HepG2 (cell line): ENCODE measurements around the gene TCOF1. TPM values are rescaled to one million over a fixed set of nuclear protein-coding genes. Genes with fewer than 3 reads are reported as not detected.

Experiments
- ATAC-seq: fragments of 200-7000 bp; cut with Tn5 transposase; 3 replicates; pipeline ENCODE4 v1.9.1; 2020; ENCODE audit warnings: mild to moderate bottlenecking, moderate library complexity
- BruUV-seq: library from RNA; stranded (reverse); fragments of 400-500 nt; replicated peaks from 2 replicates; lab custom pipeline; 2021; lab: Mats Ljungman, UMichigan
- CTCF ChIA-PET: fragments of 300-600 bp; formaldehyde crosslinking; extraction: SDS; loops from one replicate; lab custom pipeline; 2021; ENCODE audit warnings: low total read pairs, inconsistent platforms, low intra/inter-chr PET ratio; lab: Yijun Ruan, JAX
- POLR2A ChIA-PET: fragments of 350-600 bp; sonication (Branson Sonifier 250); formaldehyde crosslinking; loops from one replicate; lab custom pipeline; 2020; ENCODE audit warnings: antibody characterized with exemption, inconsistent platforms; lab: Yijun Ruan, JAX
- DNase-seq: peaks from one replicate; pipeline ENCODE4 v3.0.0-alpha.2; 2015; ENCODE audit warnings: low spot score
- FAIRE-seq: peaks from 3 replicates; lab custom pipeline; 2011; peaks lifted over from hg19 to GRCh38; lab: Jason Lieb, UNC
- H2AFZ ChIP-seq: one replicate; pipeline ENCODE4 v1.6.1; 2011; ENCODE audit warnings: low read length, inconsistent platforms
- H3K27ac ChIP-seq: fragments of 300-600 bp; 3 replicates; pipeline ENCODE4 v1.8.0; 2011; ENCODE audit warnings: mixed run types, mild to moderate bottlenecking, mixed read lengths, low read length, inconsistent platforms; ENCODE audit not compliant: insufficient read depth; ENCODE audit errors: extremely low read length
- H3K27me3 ChIP-seq, 2 experiments: fragments of 200-600 bp in 1 of 2; 2 replicates in 1 of 2; 3 replicates in 1 of 2; pipeline versions ENCODE4 v1.6.0 to v1.8.0; 2011; ENCODE audit warnings: low read length in 2 of 2, mild to moderate bottlenecking in 2 of 2, moderate library complexity in 2 of 2, inconsistent platforms in 1 of 2; ENCODE audit not compliant: insufficient read depth in 2 of 2, control insufficient read depth in 1 of 2
- H3K36me3 ChIP-seq, 2 experiments: fragments of 200-600 bp in 1 of 2; replicated peaks in 1 of 2; 2 replicates in 1 of 2; 3 replicates in 1 of 2; pipeline versions ENCODE4 v1.5.1 to v1.8.0; 2011; ENCODE audit warnings: low read length in 2 of 2, inconsistent platforms in 1 of 2; ENCODE audit not compliant: insufficient read depth in 2 of 2, control insufficient read depth in 1 of 2
- H3K4me1 ChIP-seq: 2 replicates; pipeline ENCODE4 v1.5.1; 2012; ENCODE audit warnings: low read length, inconsistent platforms; ENCODE audit not compliant: insufficient read depth
- H3K4me2 ChIP-seq: 2 replicates; pipeline ENCODE4 v1.6.0; 2011; ENCODE audit warnings: low read depth, low read length, inconsistent platforms
- H3K4me3 ChIP-seq, 3 experiments: fragments of 200-600 bp in 1 of 3; sonication (generic), shearing (Covaris generic) in 1 of 3; replicated peaks in 1 of 3; 2 replicates each; pipeline ENCODE4 v1.5.1; 2011 to 2016; ENCODE audit warnings: low read length in 3 of 3, inconsistent platforms in 2 of 3, low read depth in 2 of 3, mild to moderate bottlenecking in 2 of 3, control low read depth in 1 of 3, mixed read lengths in 1 of 3; ENCODE audit not compliant: insufficient read depth in 1 of 3
- H3K79me2 ChIP-seq: one replicate; pipeline ENCODE4 v1.6.1; 2011; ENCODE audit warnings: low read length, inconsistent platforms; ENCODE audit not compliant: insufficient read depth
- H3K9ac ChIP-seq: 2 replicates; pipeline ENCODE4 v1.6.0; 2011; ENCODE audit warnings: mild to moderate bottlenecking, low read depth, low read length, inconsistent platforms; ENCODE audit not compliant: insufficient read depth
- H3K9me3 ChIP-seq: 2 replicates; pipeline ENCODE4 v1.5.1; 2012; ENCODE audit warnings: mild to moderate bottlenecking, low read length
- H4K20me1 ChIP-seq: 2 replicates; pipeline ENCODE4 v1.6.0; 2011; ENCODE audit warnings: inconsistent platforms, mild to moderate bottlenecking, low read length, moderate library complexity; ENCODE audit not compliant: insufficient read depth
- AGO2 ChIP-seq: fragments of 200-400 bp; formaldehyde crosslinking; optimal IDR thresholded peaks from 2 replicates; pipeline ENCODE3; 2017; ENCODE audit warnings: mild to moderate bottlenecking, low read depth, low read length, moderate library complexity
- KDM6A ChIP-seq: IDR thresholded peaks from 2 replicates; pipeline ENCODE4 v1.6.1; 2016; ENCODE audit warnings: low read depth
- KLF12 ChIP-seq: sonication (generic); formaldehyde crosslinking; IDR thresholded peaks from 2 replicates; pipeline ENCODE4 v1.4.0; 2020; ENCODE audit warnings: missing genetic modification reagents, borderline replicate concordance
- NCOA5 ChIP-seq: sonication (generic); formaldehyde crosslinking; IDR thresholded peaks from 2 replicates; pipeline ENCODE4 v1.4.0; 2020; ENCODE audit warnings: missing genetic modification reagents
- POLR2A ChIP-seq, 2 experiments: IDR thresholded peaks; 2 replicates each; pipeline ENCODE4 v1.6.1; 2011; ENCODE audit warnings: low read depth in 2 of 2, low read length in 2 of 2, mild to moderate bottlenecking in 1 of 2, moderate library complexity in 1 of 2; ENCODE audit not compliant: insufficient read depth in 1 of 2
- PRPF4 ChIP-seq: fragments of 200-400 bp; formaldehyde crosslinking; IDR thresholded peaks from 2 replicates; pipeline ENCODE4 v1.6.1; 2016; ENCODE audit warnings: low read length, low read depth; ENCODE audit not compliant: poor library complexity, severe bottlenecking
- SRSF1 ChIP-seq: fragments of 200-400 bp; formaldehyde crosslinking; optimal IDR thresholded peaks from 2 replicates; pipeline ENCODE3; 2017; ENCODE audit warnings: mild to moderate bottlenecking, low read depth, low read length, moderate library complexity
- ZNF776 ChIP-seq: sonication (generic); formaldehyde crosslinking; IDR thresholded peaks from 2 replicates; pipeline ENCODE4 v1.4.0; 2020; ENCODE audit warnings: mild to moderate bottlenecking, missing genetic modification reagents
- WGBS: methylation state at CpG from one replicate; pipeline ENCODE4 v1.1.6; 2017; ENCODE audit warnings: low lambda C conversion rate; 5-methylcytosine and 5-hydroxymethylcytosine counted together
- in situ Hi-C: cut with HindIII; loops from 2 replicates; pipeline ENCODE4 v1.10.0; 2017; ENCODE audit warnings: low pct_unique_long_range_greater_than_20kb; ENCODE audit not compliant: extremely low pct_ligation_motif_present
- intact Hi-C: fragments of 100-400 bp; cut with micrococcal nuclease; formaldehyde crosslinking; loops from one replicate; pipeline ENCODE4 v1.10.0; 2022; ENCODE audit not compliant: unreplicated experiment
- polyA plus RNA-seq, 8 experiments: library from polyadenylated mRNA; depleted of rRNA in 3 of 8; stranded (reverse) in 7 of 8; unstranded in 1 of 8; fragments of >200 nt; fragmentation: Illumina TruSeq in 4 of 8; extraction: Trizol in 4 of 8; gene quantifications; 2 replicates each; pipeline versions ENCODE4 v1.2.1 to v1.2.3, GENCODE V29; 2011 to 2016; ENCODE audit warnings: low read depth in 4 of 8, missing spikeins in 1 of 8, mixed read lengths in 1 of 8; ENCODE audit not compliant: insufficient read depth in 1 of 8
- total RNA-seq, 5 experiments: library from RNA; depleted of rRNA; stranded (reverse); fragments of >200 nt; fragmentation: Illumina TruSeq; extraction: Trizol; gene quantifications; 2 replicates each; pipeline ENCODE4 v1.2.3, GENCODE V29; 2016; ENCODE audit warnings: low read depth in 1 of 5
- TF ChIP-seq, protein P1 (sequence below): sonication (generic); formaldehyde crosslinking; IDR thresholded peaks from 2 replicates; pipeline ENCODE4 v1.4.0; 2020; ENCODE audit warnings: mild to moderate bottlenecking, missing genetic modification reagents

The TCOF1 gene
- total and polyA plus RNA-seq, 2 of the 13 experiments (the other 11 are each of a cell fraction or from before 2014, with no cell fraction given), result 10.1 to 41.6 TPM

DNA sequence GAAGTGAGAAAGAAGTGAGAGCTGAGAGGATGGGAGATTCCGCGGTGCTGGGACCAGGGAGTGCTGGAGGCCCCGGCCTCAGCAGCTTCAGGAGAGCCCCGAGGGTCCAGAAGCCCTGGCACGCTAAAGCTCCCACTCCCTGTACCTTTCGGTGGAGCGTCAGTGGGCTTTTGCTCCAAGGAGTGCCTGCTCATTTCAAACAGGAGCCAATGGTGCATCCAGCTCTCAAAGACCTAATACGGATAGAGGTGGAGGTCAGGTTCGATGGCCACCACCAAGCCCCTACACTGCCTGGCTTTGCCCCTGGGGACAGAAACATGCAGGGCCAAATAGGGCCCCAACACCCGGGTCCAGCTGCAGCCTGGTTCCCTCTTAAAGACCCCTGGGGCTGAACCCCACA is 47.0 kb downstream of the TCOF1 start:
- H3K9ac ChIP-seq, result no peak overlapping the region
- no peak overlapping the region for H3K4me2 ChIP-seq
- TF ChIP-seq AGO2, result peak; percentile 35
- TF ChIP-seq POLR2A (IDR thresholded peaks at IDR 0.05; ENCODE audit: insufficient read depth in 1 of 2, low read depth in 2 of 2, low read length in 2 of 2), result 0 out of 4 replicates have a peak, but pooled peaks of 1 of the 2 experiments have one; percentile 9
- TF ChIP-seq KDM6A (CRISPR knock-in tag), result no peak
- no peak for TF ChIP-seq ZNF776 (CRISPR knock-in tag)
- no peak for TF ChIP-seq PRPF4
- TF ChIP-seq, protein P1, sequence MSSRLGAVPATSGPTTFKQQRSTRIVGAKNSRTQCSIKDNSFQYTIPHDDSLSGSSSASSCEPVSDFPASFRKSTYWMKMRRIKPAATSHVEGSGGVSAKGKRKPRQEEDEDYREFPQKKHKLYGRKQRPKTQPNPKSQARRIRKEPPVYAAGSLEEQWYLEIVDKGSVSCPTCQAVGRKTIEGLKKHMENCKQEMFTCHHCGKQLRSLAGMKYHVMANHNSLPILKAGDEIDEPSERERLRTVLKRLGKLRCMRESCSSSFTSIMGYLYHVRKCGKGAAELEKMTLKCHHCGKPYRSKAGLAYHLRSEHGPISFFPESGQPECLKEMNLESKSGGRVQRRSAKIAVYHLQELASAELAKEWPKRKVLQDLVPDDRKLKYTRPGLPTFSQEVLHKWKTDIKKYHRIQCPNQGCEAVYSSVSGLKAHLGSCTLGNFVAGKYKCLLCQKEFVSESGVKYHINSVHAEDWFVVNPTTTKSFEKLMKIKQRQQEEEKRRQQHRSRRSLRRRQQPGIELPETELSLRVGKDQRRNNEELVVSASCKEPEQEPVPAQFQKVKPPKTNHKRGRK (CRISPR knock-in tag), result no peak
- no peak for TF ChIP-seq KLF12 (CRISPR knock-in tag)
- TF ChIP-seq SRSF1, result no peak
- no peak for TF ChIP-seq NCOA5 (CRISPR knock-in tag)
- ChIA-PET CTCF (no interaction called here), POLR2A (no interaction called here)
- no peak overlapping the region for H3K4me3 ChIP-seq
- in situ Hi-C loops (no loop called here), intact Hi-C loops (no loop called here)
- no peaks in the 10 kb centered on the region for H3K9me3 ChIP-seq
- no peak overlapping the region for H3K27ac ChIP-seq
- no peaks in the 10 kb centered on the region for H3K27me3 ChIP-seq
- 100% methylated on average over 6 of the region's 10 CpGs for WGBS
- no TSS peak for BruUV-seq
- H4K20me1 ChIP-seq, result no peaks in the 10 kb centered on the region
- ATAC-seq (peak; percentile 5; the same call in 2 of the 3 replicates), FAIRE-seq (no peak), DNase-seq (no peak)
- no peak overlapping the region for H2AFZ ChIP-seq
- no peaks in the 10 kb centered on the region for H3K79me2 ChIP-seq
- peaks cover 12 to 35% of the 10 kb centered on the region in 2 experiments; a peak in 4 of 5 replicates for H3K36me3 ChIP-seq
- no peaks in the 10 kb centered on the region for H3K4me1 ChIP-seq
